HL-60 (cell line): Measurements from ENCODE around the gene MAD1L1.

Source experiments
- CTCF ChIP-seq: IDR thresholded peaks from one replicate; pipeline ENCODE4 v1.5.1; 2011; ENCODE audit warnings: low read length, control low read depth, inconsistent platforms; ENCODE audit not compliant: insufficient read depth
- POLR2AphosphoS5 ChIP-seq: IDR thresholded peaks from 2 replicates; pipeline ENCODE4 v1.6.1; 2012; ENCODE audit warnings: low read depth
- REST ChIP-seq: IDR thresholded peaks from 2 replicates; pipeline ENCODE4 v1.6.1; 2012; ENCODE audit warnings: low read depth; ENCODE audit not compliant: insufficient replicate concordance

- no peak for TF ChIP-seq CTCF
- no peak for TF ChIP-seq POLR2AphosphoS5
- no peak for TF ChIP-seq REST
Observed at GRCh38 chr7:2251381-2251780, 18.6 kb upstream of the MAD1L1 start.
